Thoracic aorta (tissue), 2 donors: ENCODE data around the gene PHACTR1. TPM values are rescaled to one million over a fixed set of nuclear protein-coding genes. Genes with fewer than 3 reads are reported as not detected.

Source experiments
- ATAC-seq: fragments of 150-250 bp; one replicate; pipeline ENCODE4 v1.8.0; 2017; ENCODE audit warnings: low read depth; ENCODE audit not compliant: insufficient number of reproducible peaks, low FRiP score
- DNase-seq: peaks from one replicate; pipeline ENCODE4 v3.0.0-alpha.2; 2020; ENCODE audit warnings: low spot score
- H3K27ac ChIP-seq, 2 donors: fragments of 200-600 bp; sonication (generic); 1 replicate in 1 of 2; 2 replicates in 1 of 2; pipeline ENCODE4 v1.5.1; 2016; ENCODE audit warnings: mild to moderate bottlenecking in 2 of 2, moderate library complexity in 2 of 2
- H3K27me3 ChIP-seq: fragments of 200-600 bp; sonication (generic); replicated peaks from 2 replicates; pipeline ENCODE4 v1.6.0; 2016; ENCODE audit warnings: mild to moderate bottlenecking; ENCODE audit not compliant: insufficient read depth
- H3K36me3 ChIP-seq: fragments of 200-600 bp; sonication (generic); one replicate; pipeline ENCODE4 v1.5.1; 2016
- H3K4me1 ChIP-seq, 2 donors: fragments of 200-600 bp; sonication (generic); 1 replicate in 1 of 2; 2 replicates in 1 of 2; pipeline versions ENCODE4 v1.5.1 to v1.6.0; 2016; ENCODE audit warnings: low read depth in 2 of 2, mild to moderate bottlenecking in 1 of 2; ENCODE audit not compliant: control insufficient read depth in 1 of 2
- H3K4me3 ChIP-seq: fragments of 200-600 bp; sonication (generic); 2 replicates; pipeline ENCODE4 v1.5.1; 2016; ENCODE audit warnings: mild to moderate bottlenecking
- H3K9me3 ChIP-seq: fragments of 200-600 bp; sonication (generic); 2 replicates; pipeline ENCODE4 v1.5.1; 2016
- total RNA-seq, 2 donors: library from RNA; depleted of rRNA; stranded (reverse); fragments of >200 nt; gene quantifications; one replicate each; pipeline versions ENCODE4 v1.1.0 to v1.2.3, GENCODE V29; 2016
- TF ChIP-seq, protein P1 (sequence below): fragments of 200-600 bp; sonication (generic); IDR thresholded peaks from one replicate; pipeline ENCODE4 v1.5.1; 2019; ENCODE audit warnings: antibody characterized with exemption

Gene PHACTR1
- total RNA-seq, 2 donors from 2014 or later = 42.9 to 69.1 TPM

DNA sequence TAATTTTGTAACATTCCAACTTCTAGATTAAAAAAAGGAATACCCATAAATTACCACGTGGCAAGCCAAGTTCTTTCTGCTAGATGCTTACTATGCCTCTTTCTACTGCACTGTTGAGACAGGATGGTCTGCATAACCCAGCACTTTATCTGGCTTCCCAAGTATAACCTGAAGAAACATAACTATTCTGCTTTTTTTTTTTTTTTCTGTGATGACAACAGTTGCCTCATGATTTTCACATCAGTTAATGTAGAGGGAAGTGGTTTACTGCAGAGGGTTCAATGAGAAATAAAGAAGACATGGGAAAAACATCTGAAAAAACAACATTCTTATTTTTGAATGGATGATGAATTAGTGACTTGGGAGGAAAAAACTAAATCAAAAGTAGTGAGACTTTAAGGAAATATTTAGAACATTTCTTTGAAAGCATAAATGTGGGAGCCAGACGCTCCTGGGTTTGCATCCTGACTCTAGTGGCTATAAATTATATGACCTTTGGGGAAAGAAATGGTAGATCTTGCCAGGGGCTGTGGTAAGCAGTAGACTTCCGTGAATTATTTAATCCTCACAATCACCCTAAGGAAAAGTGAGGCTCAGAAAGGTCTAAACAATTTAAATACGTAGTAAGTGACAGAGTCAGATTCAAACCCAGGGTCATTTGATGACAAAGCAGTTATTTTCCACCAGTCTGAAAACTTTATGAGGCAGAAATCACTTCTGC is 230.7 kb downstream of the PHACTR1 start:
- no peaks in the 10 kb centered on the region for H3K27me3 ChIP-seq
- H3K9me3 ChIP-seq = no peaks in the 10 kb centered on the region
- TF ChIP-seq, protein P1, sequence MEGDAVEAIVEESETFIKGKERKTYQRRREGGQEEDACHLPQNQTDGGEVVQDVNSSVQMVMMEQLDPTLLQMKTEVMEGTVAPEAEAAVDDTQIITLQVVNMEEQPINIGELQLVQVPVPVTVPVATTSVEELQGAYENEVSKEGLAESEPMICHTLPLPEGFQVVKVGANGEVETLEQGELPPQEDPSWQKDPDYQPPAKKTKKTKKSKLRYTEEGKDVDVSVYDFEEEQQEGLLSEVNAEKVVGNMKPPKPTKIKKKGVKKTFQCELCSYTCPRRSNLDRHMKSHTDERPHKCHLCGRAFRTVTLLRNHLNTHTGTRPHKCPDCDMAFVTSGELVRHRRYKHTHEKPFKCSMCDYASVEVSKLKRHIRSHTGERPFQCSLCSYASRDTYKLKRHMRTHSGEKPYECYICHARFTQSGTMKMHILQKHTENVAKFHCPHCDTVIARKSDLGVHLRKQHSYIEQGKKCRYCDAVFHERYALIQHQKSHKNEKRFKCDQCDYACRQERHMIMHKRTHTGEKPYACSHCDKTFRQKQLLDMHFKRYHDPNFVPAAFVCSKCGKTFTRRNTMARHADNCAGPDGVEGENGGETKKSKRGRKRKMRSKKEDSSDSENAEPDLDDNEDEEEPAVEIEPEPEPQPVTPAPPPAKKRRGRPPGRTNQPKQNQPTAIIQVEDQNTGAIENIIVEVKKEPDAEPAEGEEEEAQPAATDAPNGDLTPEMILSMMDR = no peak
- DNase-seq (no peak), ATAC-seq (no peak)
- H3K4me3 ChIP-seq = no peak overlapping the region
- H3K27ac ChIP-seq = no peak overlapping the region
- peaks cover 0 to 8% of the 10 kb centered on the region in 2 donors for H3K4me1 ChIP-seq
- no peaks in the 10 kb centered on the region for H3K36me3 ChIP-seq

DNA sequence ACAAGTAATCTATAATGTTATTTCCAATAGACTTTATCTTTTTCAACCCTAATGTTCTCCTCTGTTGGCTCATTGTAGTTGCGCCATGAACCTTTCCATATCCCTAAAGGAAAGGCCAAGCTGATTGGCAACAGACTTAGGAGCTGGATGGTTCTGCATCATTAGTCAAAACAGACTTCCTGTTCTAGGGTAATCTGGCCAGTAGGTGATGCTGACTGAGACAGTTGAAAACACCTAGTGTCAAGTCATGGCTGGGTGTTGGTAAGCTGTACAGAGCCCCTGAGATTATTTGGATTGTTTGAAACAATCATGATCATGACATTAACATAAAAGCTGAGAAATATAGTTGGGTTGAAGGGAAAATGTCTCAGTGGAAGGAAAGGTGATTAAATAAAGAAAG is 231.4 kb downstream of the PHACTR1 start:
- ATAC-seq (no peak), DNase-seq (no peak)
- Histone ChIP-seq H3K36me3 (no peaks in the 10 kb centered on the region), H3K27me3 (no peaks in the 10 kb centered on the region), H3K9me3 (no peaks in the 10 kb centered on the region), H3K27ac (no peak overlapping the region), H3K4me1 (peaks cover 0 to 8% of the 10 kb centered on the region in 2 donors), H3K4me3 (no peak overlapping the region)
- TF ChIP-seq, protein P1 = no peak

DNA sequence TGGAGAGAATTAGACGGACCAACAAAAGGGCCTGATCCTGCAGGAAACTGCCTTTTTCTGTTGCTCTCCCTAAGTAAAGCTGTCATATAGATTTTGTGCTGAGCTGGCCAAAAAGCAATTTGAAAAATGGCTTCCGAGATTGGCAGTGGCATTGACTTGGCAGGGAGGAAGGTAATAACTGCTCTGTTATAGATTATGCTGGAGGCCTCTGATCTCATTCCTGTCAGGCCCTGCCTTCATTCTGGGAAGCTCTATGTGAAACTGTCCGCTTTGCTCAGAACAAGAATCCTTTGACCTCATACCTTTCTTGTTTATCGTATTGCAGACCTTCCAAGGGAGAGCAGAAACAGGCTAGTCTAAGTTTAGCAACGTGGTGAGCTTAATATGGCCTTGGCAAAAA is 234.4 kb downstream of the PHACTR1 start:
- no peak overlapping the region for H3K27ac ChIP-seq
- TF ChIP-seq, protein P1 = no peak

GRCh38 chr6:12951415-12951814 is 234.8 kb downstream of the PHACTR1 start:
- Histone ChIP-seq H3K4me1 (peaks cover 0 to 8% of the 10 kb centered on the region in 2 donors), H3K27ac (no peak overlapping the region), H3K9me3 (no peaks in the 10 kb centered on the region), H3K36me3 (no peaks in the 10 kb centered on the region), H3K27me3 (no peaks in the 10 kb centered on the region), H3K4me3 (no peak overlapping the region)
- ATAC-seq = no peak
- DNase-seq = no peak
- TF ChIP-seq, protein P1 = no peak

More for the DNA sequence above, 234.4 kb downstream of the PHACTR1 start:
- no peaks in the 10 kb centered on the region for H3K9me3 ChIP-seq
- no peaks in the 10 kb centered on the region for H3K36me3 ChIP-seq
- H3K4me3 ChIP-seq = no peak overlapping the region
- no peak for DNase-seq
- peaks cover 0 to 8% of the 10 kb centered on the region in 2 donors for H3K4me1 ChIP-seq
- ATAC-seq = no peak
- no peaks in the 10 kb centered on the region for H3K27me3 ChIP-seq

- DNase-seq (no peak), ATAC-seq (no peak)
- Histone ChIP-seq H3K4me3 (no peak overlapping the region), H3K9me3 (no peaks in the 10 kb centered on the region), H3K36me3 (no peaks in the 10 kb centered on the region), H3K27me3 (no peaks in the 10 kb centered on the region), H3K4me1 (peaks cover 0 to 8% of the 10 kb centered on the region in 2 donors), H3K27ac (no peak overlapping the region)
- TF ChIP-seq, protein P1 = no peak
These were observed 235.8 kb downstream of the PHACTR1 start for GRCh38 chr6:12952318-12952717.
